Fibroblast of mammary gland (primary cell): ENCODE data around the gene LINGO4.
A peak's percentile ranks its signal among the peaks of the same experiment; 100 is the strongest.

Experiments
- DNase-seq: peaks from one replicate; pipeline ENCODE4 v3.0.0-alpha.2; 2010; ENCODE audit warnings: low read depth
- H3K4me3 ChIP-seq: 2 replicates; pipeline ENCODE4 v1.5.1; 2011; ENCODE audit warnings: low read depth, mild to moderate bottlenecking, low read length, moderate library complexity; ENCODE audit not compliant: control insufficient read depth
- CTCF ChIP-seq: conservative IDR thresholded peaks from 2 replicates; pipeline ENCODE4 v1.5.1; 2011; ENCODE audit warnings: low read depth, low read length, inconsistent platforms; ENCODE audit not compliant: control insufficient read depth, insufficient read depth

Gene LINGO4

GRCh38 chr1:151834239-151834638 lies 29.0 kb upstream of the LINGO4 start:
- no peak overlapping the region for H3K4me3 ChIP-seq
- TF ChIP-seq CTCF = no peak
- no peak for DNase-seq

- no peak for TF ChIP-seq CTCF
- H3K4me3 ChIP-seq = no peak overlapping the region
- no peak for DNase-seq
Measured at GRCh38 chr1:151833172-151833900, 28.1 kb upstream of the LINGO4 start.

- no peak overlapping the region for H3K4me3 ChIP-seq
- TF ChIP-seq CTCF = no peak
- peak; percentile 45 for DNase-seq
Measured at GRCh38 chr1:151832318-151832980, 27.2 kb upstream of the LINGO4 start.

GRCh38 chr1:151831605-151832004 lies 26.4 kb upstream of the LINGO4 start, which contains the start of gene RORC:
Gene RORC, minus strand, starts transcription at chr1:151831802. Its CDS starts 38 bp downstream, at chr1:151831764.
- no peak for DNase-seq
- H3K4me3 ChIP-seq = no peak within 1 kb of the TSS
- no peak for TF ChIP-seq CTCF

- no peak for DNase-seq
- no peak overlapping the region for H3K4me3 ChIP-seq
- TF ChIP-seq CTCF = no peak
Measured at GRCh38 chr1:151831256-151831591, 26.0 kb upstream of the LINGO4 start.

- no peak for TF ChIP-seq CTCF
- DNase-seq = no peak
- no peak overlapping the region for H3K4me3 ChIP-seq
Measured at GRCh38 chr1:151830055-151830454, 24.8 kb upstream of the LINGO4 start.
